Measurements from ENCODE around the gene SLC30A10. TPM values are rescaled to one million over a fixed set of nuclear protein-coding genes. Genes with fewer than 3 reads are reported as not detected.
A peak's percentile ranks its signal among the peaks of the same experiment; 100 is the strongest.
"Not testable (repeated sequence)": the region's sequence is repeated elsewhere in the genome, so short reads cannot be mapped to it uniquely, and the experiment has no call there.

SLC30A10 gene
- total RNA-seq, 1 donor from 2014 or later: 0.09 TPM

GRCh38 chr1:219900201-219900600 lies 28.2 kb downstream of the SLC30A10 start:
- Histone ChIP-seq H3K27ac (no peak overlapping the region), H3K9me3 (ENCODE audit: low read depth) (no peaks in the 10 kb centered on the region), H3K9ac (no peak overlapping the region), H3K4me2 (no peak overlapping the region), H3K4me3 (no peak overlapping the region), H3K27me3 (no peaks in the 10 kb centered on the region), H3K79me2 (ENCODE audit: low read depth) (no peaks in the 10 kb centered on the region), H3F3A (ENCODE audit: low read depth) (no peaks in the 10 kb centered on the region), H4K20me1 (ENCODE audit: low read depth) (no peaks in the 10 kb centered on the region), H2AFZ (replicated peaks) (peak overlapping the region; percentile 28), H3K36me3 (no peaks in the 10 kb centered on the region), H3K4me1 (no peaks in the 10 kb centered on the region)
- Mint-ChIP-seq H3K9me3 (no peaks in the 10 kb centered on the region), H3K36me3 (no peaks in the 10 kb centered on the region), H3K4me3 (no peak overlapping the region), H3K27ac (no peak overlapping the region), H3K27me3 (ENCODE audit: insufficient read depth, low read depth) (peaks cover 5% of the 10 kb centered on the region), H3K4me1 (no peaks in the 10 kb centered on the region)
- no peak for TF ChIP-seq CTCF (IDR thresholded peaks at IDR 0.05)
- no peak for TF ChIP-seq EZH2 (IDR thresholded peaks at IDR 0.05)
- TF ChIP-seq EZH2phosphoT487 (IDR thresholded peaks at IDR 0.05): no peak
- no peak for DNase-seq (ENCODE audit: low spot score)

- Histone ChIP-seq H3K9ac (no peak overlapping the region), H3K36me3 (no peaks in the 10 kb centered on the region), H3K9me3 (ENCODE audit: low read depth) (no peaks in the 10 kb centered on the region), H3K27me3 (no peaks in the 10 kb centered on the region), H3F3A (ENCODE audit: low read depth) (no peaks in the 10 kb centered on the region), H3K4me3 (no peak overlapping the region), H3K4me2 (no peak overlapping the region), H2AFZ (replicated peaks) (no peak overlapping the region), H3K4me1 (no peaks in the 10 kb centered on the region), H3K27ac (no peak overlapping the region), H3K79me2 (ENCODE audit: low read depth) (no peaks in the 10 kb centered on the region), H4K20me1 (ENCODE audit: low read depth) (no peaks in the 10 kb centered on the region)
- Mint-ChIP-seq H3K27me3 (ENCODE audit: insufficient read depth, low read depth) (peaks cover 2% of the 10 kb centered on the region), H3K27ac (no peak overlapping the region), H3K9me3 (no peaks in the 10 kb centered on the region), H3K4me1 (no peaks in the 10 kb centered on the region), H3K4me3 (no peak overlapping the region), H3K36me3 (no peaks in the 10 kb centered on the region)
- no peak for TF ChIP-seq CTCF (IDR thresholded peaks at IDR 0.05)
- TF ChIP-seq EZH2phosphoT487 (IDR thresholded peaks at IDR 0.05): no peak
- TF ChIP-seq EZH2 (IDR thresholded peaks at IDR 0.05): no peak
- no peak for DNase-seq (ENCODE audit: low spot score)
Observed at GRCh38 chr1:219898375-219898774, 30.0 kb downstream of the SLC30A10 start.

- Mint-ChIP-seq H3K4me1 (no peaks in the 10 kb centered on the region), H3K4me3 (no peak overlapping the region), H3K9me3 (no peaks in the 10 kb centered on the region), H3K27ac (no peak overlapping the region), H3K27me3 (ENCODE audit: insufficient read depth, low read depth) (peaks cover 2% of the 10 kb centered on the region), H3K36me3 (no peaks in the 10 kb centered on the region)
- H3K79me2 ChIP-seq (ENCODE audit: low read depth): no peaks in the 10 kb centered on the region
- no peak overlapping the region for H3K4me3 ChIP-seq
- H3K9ac ChIP-seq: no peak overlapping the region
- H2AFZ ChIP-seq (replicated peaks): no peak overlapping the region
- H3K27me3 ChIP-seq: no peaks in the 10 kb centered on the region
- no peaks in the 10 kb centered on the region for H3F3A ChIP-seq (ENCODE audit: low read depth)
- no peak for DNase-seq (ENCODE audit: low spot score)
- no peak overlapping the region for H3K27ac ChIP-seq
- TF ChIP-seq CTCF (IDR thresholded peaks at IDR 0.05) (no peak), EZH2phosphoT487 (IDR thresholded peaks at IDR 0.05) (no peak)
- no peaks in the 10 kb centered on the region for H3K9me3 ChIP-seq (ENCODE audit: low read depth)
- no peaks in the 10 kb centered on the region for H3K4me1 ChIP-seq
- H3K4me2 ChIP-seq: no peak overlapping the region
- no peaks in the 10 kb centered on the region for H3K36me3 ChIP-seq
- no peaks in the 10 kb centered on the region for H4K20me1 ChIP-seq (ENCODE audit: low read depth)
Observed at GRCh38 chr1:219897914-219898313, 30.4 kb downstream of the SLC30A10 start.

GRCh38 chr1:219892271-219892670 lies 36.1 kb downstream of the SLC30A10 start:
- not testable (repeated sequence) for H3F3A ChIP-seq (ENCODE audit: low read depth); H3K79me2 ChIP-seq (ENCODE audit: low read depth); H3K4me1 Mint-ChIP-seq; H3K27me3 ChIP-seq; H3K4me1 ChIP-seq; H3K27ac ChIP-seq; DNase-seq (ENCODE audit: low spot score); H3K9me3 ChIP-seq (ENCODE audit: low read depth); H3K36me3 ChIP-seq; H3K27me3 Mint-ChIP-seq (ENCODE audit: insufficient read depth, low read depth); H3K27ac Mint-ChIP-seq; H4K20me1 ChIP-seq (ENCODE audit: low read depth); H2AFZ ChIP-seq (replicated peaks); H3K4me3 ChIP-seq; H3K4me3 Mint-ChIP-seq; H3K9me3 Mint-ChIP-seq; H3K36me3 Mint-ChIP-seq; H3K9ac ChIP-seq; H3K4me2 ChIP-seq

- not testable (repeated sequence) for DNase-seq (ENCODE audit: low spot score); H3K4me1 ChIP-seq; H4K20me1 ChIP-seq (ENCODE audit: low read depth); H3K27me3 ChIP-seq; H3K4me1 Mint-ChIP-seq; H3F3A ChIP-seq (ENCODE audit: low read depth); H3K27ac Mint-ChIP-seq; H3K79me2 ChIP-seq (ENCODE audit: low read depth); H3K9ac ChIP-seq; H3K27ac ChIP-seq; H3K4me3 ChIP-seq; H3K36me3 ChIP-seq; H3K9me3 Mint-ChIP-seq; H3K36me3 Mint-ChIP-seq; H2AFZ ChIP-seq (replicated peaks); H3K27me3 Mint-ChIP-seq (ENCODE audit: insufficient read depth, low read depth); H3K4me2 ChIP-seq; H3K9me3 ChIP-seq (ENCODE audit: low read depth); H3K4me3 Mint-ChIP-seq
Observed at GRCh38 chr1:219891846-219892245, 36.5 kb downstream of the SLC30A10 start.

- H3K4me1 Mint-ChIP-seq; H3K27ac Mint-ChIP-seq; H4K20me1 ChIP-seq (ENCODE audit: low read depth); H3K4me3 ChIP-seq; H3F3A ChIP-seq (ENCODE audit: low read depth); H3K4me1 ChIP-seq; H3K36me3 Mint-ChIP-seq; H3K79me2 ChIP-seq (ENCODE audit: low read depth); H3K27me3 ChIP-seq; H3K27me3 Mint-ChIP-seq (ENCODE audit: insufficient read depth, low read depth); H3K9me3 ChIP-seq (ENCODE audit: low read depth); H3K4me3 Mint-ChIP-seq; H3K4me2 ChIP-seq; H2AFZ ChIP-seq (replicated peaks); H3K36me3 ChIP-seq; H3K9me3 Mint-ChIP-seq; DNase-seq (ENCODE audit: low spot score); H3K9ac ChIP-seq; H3K27ac ChIP-seq: not testable (repeated sequence)
Observed at GRCh38 chr1:219888667-219889066, 39.7 kb downstream of the SLC30A10 start.
